Stimulated activated CD4-positive, alpha-beta T cell treated with anti-CD3 and anti-CD28 coated beads, TNF-alpha, amount 100 ng/mL, for 24 hours (primary cell): ENCODE measurements around the gene TLR9.
"Not testable (repeated sequence)": the region's sequence is repeated elsewhere in the genome, so short reads cannot be mapped to it uniquely, and the experiment has no call there.

Experiments
- DNase-seq, 3 experiments: peaks; one replicate each; pipeline ENCODE4 v3.0.0-alpha.2; 2020; ENCODE audit warnings: low read depth in 3 of 3

TLR9 gene

DNA sequence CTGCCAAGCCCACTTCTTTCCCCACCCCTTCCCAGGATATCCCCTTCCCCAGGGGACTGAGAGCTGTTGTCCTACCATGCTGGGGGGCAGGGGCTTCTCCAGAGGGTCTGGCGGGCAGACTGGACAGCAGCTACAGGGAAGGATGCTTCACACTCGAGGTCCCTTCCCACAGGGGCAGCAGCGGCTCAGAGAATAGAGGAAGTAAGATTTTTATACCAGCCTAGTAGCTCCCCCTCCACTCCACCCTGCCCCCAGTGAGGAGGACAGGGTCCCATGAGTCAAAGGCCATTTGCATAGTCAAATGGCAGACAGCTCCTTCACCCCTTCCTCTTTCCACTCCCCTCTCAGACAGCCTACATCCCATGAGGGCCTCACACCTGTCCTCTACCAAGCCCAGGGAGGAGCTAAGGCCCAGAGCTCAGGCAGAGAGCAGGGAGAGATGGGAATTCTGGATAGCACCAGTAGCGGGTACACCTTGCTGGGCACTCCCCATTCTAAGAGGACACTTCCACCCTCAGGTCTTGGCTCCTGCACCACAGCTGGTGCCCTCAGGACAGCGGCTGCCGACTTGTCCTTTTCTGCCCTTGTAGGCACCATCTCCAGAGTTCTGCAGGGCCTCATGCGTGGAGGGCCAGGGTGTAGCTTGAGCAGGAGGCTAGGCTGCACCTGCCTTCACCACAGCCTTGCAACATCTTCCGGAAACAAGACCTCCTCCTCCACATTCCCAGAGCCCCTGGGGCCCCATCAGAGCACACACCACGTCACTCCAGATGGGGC, at the start of gene TLR9:
Gene TLR9, minus strand, starts transcription at position 194 of the 777 bp plus-strand sequence. Its CDS starts 116 bp downstream, at position 78.
- no peak for DNase-seq

DNA sequence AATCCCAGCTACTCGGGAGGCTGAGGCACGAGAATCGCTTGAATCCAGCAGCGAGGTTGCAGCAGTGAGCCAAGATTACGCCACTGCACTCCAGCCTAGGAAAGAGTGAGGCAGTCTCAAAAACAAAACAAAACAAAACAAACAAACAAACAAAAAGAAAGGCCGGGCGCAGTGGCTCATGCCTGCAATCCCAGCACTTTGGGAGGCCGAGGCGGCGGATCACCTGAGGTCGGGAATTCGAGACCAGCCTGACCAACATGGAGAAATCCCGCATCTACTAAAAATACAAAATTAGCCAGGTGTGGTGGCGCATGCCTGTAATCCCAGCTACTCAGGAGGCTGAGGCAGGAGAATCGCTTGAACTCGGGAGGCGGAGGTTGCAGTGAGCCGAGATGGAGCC, 49.3 kb upstream of the TLR9 start:
- not testable (repeated sequence) for DNase-seq

- no peak for DNase-seq
These were observed 47.4 kb upstream of the TLR9 start for GRCh38 chr3:52272831-52273230.

- not testable (repeated sequence) for DNase-seq
These were observed 46.7 kb upstream of the TLR9 start for GRCh38 chr3:52272172-52272571.

GRCh38 chr3:52270252-52270754, 44.9 kb upstream of the TLR9 start:
- DNase-seq = no peak

DNA sequence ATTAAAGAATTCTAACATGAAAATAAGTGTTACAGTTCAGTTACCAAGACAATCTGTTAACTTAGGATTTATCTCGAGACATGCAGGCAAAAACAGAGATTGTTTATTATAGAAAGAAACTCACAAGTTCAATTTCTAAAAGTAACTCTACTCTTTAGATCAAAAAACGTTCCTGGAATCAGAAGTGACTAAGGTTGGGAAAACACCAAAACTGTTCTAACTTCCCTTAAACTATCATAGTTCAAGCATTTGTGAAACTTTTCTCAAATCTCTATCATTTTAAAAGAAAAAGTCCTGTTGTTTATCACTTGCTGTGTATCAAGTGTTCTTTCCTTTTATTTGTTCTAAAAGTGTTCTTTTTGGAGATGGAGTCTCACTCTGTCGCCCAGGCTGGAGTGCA, 44.3 kb upstream of the TLR9 start:
- no peak for DNase-seq

DNA sequence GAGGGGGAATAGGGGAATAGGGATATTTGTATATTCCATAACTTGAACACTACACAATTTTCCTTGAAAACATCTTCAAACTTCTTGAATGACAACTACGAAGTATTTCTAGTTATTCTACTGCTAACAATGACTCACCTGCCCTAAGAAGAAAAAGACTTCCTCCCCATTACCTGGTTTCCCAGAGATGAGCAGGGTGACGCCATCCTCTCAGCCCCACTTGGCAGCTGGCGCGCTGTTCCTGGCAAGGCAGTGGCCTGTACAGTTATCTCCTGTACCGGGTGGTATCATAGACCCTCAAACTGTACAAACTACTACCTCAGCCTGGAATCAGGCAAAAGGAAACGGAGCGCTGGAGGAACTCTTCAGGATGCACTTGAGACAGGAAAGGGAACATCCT, 42.6 kb upstream of the TLR9 start:
- DNase-seq = peak in 1 of 3 experiments; percentile 45

DNA sequence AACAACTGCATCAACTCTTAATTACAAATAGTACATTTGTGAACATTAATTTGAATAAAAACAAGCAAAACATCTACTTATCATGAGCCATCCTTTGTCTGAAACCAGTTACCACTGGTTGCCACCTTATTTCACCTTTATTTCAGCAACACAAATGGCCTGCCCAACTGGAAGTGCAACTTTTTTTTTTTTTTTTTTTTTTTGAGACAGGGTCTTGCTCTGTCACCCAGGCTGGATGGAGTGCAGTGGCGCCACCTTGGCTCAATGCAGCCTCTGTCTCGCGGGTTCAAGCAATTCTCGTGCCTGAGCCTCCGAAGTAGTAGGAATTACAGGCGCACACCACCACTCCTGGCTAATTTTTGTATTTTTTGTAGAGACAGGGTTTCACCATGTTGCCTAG, 39.9 kb upstream of the TLR9 start:
- DNase-seq = no peak

- DNase-seq = no peak
These were observed 37.0 kb upstream of the TLR9 start for GRCh38 chr3:52262447-52262846.

DNA sequence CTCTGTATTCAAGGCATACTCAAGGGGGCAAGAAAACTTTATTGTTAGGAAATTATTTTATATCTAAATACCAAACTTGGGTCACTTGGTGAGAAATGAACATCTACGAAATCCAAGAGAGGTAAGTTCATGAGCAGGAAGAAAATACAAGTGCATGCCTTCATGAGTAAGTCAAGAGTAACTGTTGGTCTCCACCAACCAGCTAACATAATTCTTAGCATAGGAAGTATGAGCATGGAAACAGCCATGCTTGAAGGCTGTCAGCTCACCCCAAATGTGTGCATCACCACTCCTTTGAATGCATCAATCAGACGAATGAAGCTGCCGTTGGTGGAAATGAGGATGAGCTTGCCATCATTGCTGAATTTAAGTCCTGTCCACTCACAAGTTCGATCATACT, 34.0 kb upstream of the TLR9 start:
- DNase-seq = no peak

GRCh38 chr3:52259035-52259434, 33.6 kb upstream of the TLR9 start:
- DNase-seq = no peak

DNA sequence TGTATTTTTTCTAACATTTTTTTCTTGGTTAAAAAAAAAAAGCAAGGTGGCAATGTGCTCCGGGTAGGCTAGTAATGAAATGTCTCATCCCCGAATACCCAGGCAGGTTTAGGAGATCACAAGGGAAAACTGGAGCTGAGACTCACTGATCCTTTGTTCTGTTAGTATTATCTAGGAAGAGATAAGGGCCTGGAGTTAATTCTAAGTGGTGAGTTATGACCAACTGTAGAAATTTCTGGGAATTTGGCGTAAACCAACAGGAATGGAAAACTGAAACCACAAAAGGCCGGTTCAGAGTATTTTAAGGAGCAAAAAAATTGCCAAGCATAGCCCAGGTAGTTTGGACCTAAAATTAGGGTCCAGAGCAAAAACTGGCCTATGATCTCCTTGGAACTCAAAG, 32.5 kb upstream of the TLR9 start:
- DNase-seq = no peak

DNA sequence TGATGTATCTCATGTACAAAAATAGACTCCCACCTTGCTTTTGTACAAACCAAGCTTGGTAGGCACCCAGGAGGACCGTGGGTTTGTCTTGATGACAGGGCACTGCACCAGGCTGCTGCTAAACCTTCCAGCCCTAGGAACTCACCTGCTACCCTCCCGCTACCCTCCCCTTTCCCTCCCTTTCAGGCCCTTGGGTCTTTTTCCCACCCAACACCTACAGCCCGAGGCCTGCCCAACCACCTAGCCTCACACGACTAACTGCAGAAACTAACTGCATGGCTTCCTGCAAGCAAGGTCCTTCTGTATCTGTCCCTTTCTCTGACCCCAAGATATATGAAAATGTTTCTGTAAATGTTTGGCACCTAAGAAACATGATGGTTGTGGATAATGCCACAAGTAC, 31.2 kb upstream of the TLR9 start:
- no peak for DNase-seq

GRCh38 chr3:52256159-52256558, 30.7 kb upstream of the TLR9 start:
- no peak for DNase-seq

- DNase-seq = no peak
These were observed 29.2 kb upstream of the TLR9 start for GRCh38 chr3:52254608-52255007.

DNA sequence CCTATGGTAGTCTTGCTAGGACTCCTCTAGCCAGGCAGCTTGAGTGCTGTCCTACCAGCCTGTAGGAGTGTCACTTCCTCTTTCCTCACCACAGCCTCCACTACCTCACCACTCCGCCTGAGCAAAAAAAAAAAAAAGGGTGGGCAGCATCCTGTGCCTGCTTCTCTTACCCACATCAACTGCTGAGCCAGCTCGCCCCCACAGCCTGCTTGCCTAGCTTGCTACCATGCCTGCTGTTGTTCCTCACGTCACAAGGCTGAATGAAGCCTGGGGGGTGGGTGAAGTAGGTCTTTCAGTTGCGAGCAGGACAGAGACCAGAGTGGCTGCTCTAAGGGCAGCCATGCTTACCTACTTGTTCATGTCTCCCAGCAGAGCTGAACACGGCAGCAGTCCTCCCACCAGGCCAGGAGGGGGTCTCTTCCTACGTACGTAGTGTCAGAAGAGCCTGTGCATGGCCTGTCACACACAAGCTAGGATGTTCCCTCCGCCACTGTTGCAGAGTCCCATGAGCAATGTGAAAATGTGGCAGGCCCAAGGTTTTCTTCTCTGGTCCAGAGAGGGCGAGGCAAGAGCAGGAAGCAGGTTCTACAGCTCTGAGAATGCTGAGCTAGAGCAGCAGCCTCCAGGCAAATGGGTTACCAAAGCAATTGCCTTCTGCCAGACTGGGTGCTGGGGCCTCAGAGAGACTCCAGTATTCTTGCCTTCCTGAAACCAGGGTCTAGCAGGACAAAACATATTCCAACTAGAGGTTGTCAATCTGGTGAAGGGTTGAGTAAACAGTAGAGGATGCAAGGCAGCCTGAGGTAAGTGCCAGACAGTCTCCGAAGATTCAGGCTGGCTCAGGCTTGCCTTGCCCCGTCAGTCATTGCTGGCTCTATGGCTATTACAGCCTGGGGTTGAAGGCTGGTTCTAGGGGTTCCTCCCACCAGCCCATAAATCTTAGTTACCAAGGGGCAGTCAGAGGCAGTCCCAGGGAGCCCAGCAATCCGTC, 28.2 kb upstream of the TLR9 start:
- peak in 2 of 3 experiments; percentile 79 for DNase-seq

DNA sequence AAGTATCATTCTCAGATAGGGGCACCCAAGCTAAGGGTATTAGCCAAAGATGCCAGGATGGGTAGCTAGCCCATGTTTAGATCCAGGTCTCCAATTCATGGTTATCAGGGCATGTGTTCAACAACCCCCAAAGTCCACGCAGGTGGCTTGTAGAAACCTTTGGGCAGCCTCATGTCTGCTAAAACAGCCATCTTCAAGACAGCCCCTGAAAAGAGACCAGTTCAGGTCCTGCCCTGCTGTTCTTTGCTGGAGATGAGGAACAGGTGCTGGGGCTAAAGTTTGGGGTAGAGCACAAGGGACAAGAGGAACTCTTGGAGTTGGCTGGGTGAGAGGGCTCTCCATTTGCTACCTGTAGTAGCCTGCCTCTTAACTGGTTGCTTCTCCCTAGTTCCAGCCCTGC, 24.7 kb upstream of the TLR9 start:
- no peak for DNase-seq

DNA sequence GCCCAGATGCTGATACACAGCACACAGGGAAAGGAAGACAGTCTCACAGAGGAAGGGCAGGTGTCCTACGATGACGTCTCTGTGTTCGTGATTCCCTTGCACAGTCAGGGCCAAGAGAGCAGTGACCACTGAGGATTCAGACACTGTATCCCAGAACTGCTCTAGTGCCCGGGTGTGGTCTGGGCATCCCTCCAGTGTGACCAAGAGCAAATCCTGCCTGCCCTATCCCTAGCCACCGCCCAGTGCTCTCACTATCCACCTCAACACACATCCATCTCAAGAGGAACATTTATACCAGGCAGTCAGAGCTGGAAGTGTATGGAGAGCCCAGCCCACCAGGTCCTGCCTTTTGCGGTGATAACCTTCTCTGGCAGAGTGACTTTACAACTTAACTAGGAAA, 24.2 kb upstream of the TLR9 start:
- DNase-seq = no peak

DNA sequence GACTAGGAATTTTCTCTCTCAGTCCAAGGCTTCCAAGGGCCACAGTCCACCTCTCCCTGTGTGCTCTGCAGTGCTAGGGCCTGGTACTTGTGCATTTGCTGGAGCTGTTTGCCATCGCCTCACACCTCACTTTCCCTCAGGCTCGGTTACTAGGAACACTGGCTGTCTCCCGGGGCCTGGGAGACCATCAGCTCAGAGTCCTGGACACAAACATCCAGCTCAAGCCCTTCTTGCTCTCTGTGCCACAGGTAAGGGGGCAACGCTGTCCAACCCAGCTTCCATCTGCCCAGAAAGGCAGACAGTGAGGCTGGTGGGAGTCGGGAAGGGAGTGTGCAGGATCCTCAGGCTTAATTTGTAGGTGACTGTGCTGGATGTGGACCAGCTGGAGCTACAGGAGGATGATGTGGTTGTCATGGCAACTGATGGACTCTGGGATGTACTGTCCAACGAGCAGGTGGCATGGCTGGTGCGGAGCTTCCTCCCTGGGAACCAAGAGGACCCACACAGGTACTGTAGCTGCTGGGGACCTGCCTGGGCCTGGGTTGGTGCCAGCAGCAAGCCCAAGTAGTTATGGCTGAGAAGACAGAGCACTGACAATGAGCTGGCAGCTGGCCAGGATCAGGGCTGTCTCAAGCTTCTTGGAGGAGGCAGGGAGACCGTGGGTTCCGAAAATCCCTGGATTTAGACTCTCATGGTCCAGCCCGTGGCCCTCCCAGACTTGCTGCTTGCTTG, 23.5 kb upstream of the TLR9 start:
- no peak for DNase-seq

- no peak for DNase-seq
These were observed 22.7 kb upstream of the TLR9 start for GRCh38 chr3:52248165-52248541.

DNA sequence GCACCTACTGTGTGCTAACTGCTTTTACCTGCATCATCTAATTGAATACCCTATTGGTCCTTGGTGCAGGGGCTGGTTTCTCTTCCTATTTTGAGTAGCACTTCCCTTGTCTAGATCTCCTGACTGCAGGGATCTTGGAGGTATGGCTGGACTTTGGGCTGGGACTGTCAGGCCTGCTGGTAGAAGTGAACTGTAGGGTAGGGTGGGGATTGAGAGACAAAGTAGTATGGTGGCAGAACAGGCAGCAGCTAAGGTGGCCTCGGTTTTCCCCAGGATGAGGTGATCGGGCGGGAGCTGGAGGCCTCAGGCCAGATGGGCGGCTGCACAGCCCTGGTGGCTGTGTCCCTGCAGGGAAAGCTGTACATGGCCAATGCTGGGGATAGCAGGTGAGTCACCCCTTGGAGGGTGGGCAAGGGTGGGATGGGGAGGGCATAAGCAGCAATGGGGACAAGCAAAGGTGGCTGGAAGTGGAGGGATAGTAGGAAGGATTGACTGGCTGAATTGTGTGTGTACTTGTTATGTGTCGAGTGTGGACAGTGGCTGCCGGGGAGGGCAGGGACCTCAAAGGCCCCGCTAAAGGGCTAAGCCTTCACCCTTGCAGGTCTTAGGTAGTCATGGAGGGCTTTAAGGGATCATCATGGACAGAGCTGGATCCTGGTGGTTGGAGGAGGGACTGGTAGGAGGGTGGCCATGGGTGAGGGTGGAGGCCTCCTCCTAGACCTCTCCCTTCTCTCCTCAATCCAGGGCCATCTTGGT, 22.1 kb upstream of the TLR9 start:
- DNase-seq = no peak
